ENCODE data around the gene N4BP2L2.
"Not testable (repeated sequence)": the region's sequence is repeated elsewhere in the genome, so short reads cannot be mapped to it uniquely, and the experiment has no call there.

The N4BP2L2 gene

GRCh38 chr13:32538621-32539246, at the start of gene N4BP2L2:
Gene N4BP2L2, minus strand, starts transcription at chr13:32538795. Its CDS starts 1,768 bp downstream, at chr13:32537027.
- DNase-seq (ENCODE audit: low read depth) = peak; percentile 98

GRCh38 chr13:32587811-32588170, 49.2 kb upstream of the N4BP2L2 start:
- peak; percentile 67 for DNase-seq (ENCODE audit: low read depth)

DNA sequence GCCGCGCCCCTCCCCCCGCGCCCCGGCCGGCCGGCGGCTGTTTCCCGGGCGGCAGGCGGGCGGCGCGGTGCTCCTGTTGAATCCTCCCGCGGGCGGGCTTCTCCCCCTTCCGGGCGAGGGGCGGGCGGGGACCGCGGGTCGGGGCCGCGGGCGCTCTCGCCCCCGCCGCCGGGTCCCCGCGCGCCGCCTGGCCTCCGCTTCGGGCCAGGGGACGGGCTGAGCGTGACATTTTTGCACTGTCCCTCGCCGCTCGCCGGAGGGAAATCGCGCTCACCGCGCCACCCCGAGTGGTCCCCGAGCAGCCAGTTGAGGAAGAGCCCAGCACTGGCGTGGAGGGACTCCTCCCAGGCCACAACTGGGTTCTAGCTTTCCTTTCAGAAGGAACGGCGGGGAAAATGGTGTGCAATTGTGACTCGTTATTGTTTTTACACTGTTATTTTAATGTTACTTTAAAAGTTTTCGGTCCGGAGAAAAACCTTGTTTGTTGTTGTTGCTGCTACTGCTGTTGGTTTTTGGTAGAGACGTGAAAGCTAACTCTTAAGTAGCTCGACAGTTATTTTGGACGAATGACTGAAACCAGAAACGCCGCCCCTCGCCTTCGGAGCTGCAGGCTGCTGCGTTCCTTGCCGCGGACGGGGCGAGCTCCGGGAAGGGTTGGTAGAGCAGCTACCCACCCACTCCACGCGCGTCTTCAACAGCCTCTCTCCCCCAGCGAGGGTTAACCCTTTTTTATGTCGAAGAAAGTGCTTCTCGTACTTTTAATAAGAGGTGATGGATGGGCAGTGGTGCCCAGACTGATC, 48.6 kb upstream of the N4BP2L2 start:
- DNase-seq (ENCODE audit: low read depth) = peak; percentile 66

- peak; percentile 89 for DNase-seq (ENCODE audit: low read depth)
These were observed 47.7 kb upstream of the N4BP2L2 start, which contains the start of gene PDS5B for GRCh38 chr13:32586080-32586900. Gene PDS5B, plus strand, starts transcription at chr13:32586452. Its CDS starts 62,321 bp downstream, at chr13:32648773.

- no peak for DNase-seq (ENCODE audit: low read depth)
These were observed 47.0 kb upstream of the N4BP2L2 start for GRCh38 chr13:32585550-32586079.

DNA sequence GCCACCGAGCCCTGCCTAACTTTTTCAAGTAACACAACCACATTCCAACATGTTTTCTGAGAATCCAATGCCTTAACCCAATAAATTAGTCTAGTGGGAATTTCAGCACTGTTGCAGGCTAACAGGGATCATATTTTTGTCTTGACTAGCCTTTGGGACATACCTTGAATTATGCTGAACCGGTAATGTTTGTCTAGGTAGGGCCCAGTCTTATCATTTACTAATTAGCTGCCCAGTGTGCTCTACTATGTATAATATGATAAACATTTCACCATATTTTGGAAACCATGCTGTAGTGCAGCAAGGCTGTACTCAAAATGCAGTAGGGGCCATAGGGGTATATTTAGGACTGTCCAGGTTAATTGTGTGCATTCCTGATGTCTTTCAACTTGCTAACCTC, 44.4 kb upstream of the N4BP2L2 start:
- DNase-seq (ENCODE audit: low read depth) = no peak

DNA sequence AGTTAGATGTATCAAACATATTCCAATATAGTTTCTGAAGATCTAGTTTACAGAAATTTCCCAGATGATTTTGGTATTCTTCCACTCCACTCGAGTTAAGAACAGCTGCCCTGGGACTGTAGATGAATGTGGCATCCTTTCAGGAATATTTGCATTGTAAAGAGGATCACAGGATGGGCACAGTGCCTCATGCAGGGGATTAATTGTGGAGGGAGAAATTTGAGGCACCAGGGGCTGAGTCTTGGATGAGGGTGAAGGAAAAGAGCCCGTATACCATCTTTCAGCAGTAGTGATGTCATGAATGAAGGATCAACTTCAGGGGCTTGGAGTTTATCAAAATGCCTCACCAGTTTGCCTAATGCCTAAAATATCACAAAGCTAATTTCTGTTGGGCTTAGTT, 43.7 kb upstream of the N4BP2L2 start:
- DNase-seq (ENCODE audit: low read depth) = no peak

DNA sequence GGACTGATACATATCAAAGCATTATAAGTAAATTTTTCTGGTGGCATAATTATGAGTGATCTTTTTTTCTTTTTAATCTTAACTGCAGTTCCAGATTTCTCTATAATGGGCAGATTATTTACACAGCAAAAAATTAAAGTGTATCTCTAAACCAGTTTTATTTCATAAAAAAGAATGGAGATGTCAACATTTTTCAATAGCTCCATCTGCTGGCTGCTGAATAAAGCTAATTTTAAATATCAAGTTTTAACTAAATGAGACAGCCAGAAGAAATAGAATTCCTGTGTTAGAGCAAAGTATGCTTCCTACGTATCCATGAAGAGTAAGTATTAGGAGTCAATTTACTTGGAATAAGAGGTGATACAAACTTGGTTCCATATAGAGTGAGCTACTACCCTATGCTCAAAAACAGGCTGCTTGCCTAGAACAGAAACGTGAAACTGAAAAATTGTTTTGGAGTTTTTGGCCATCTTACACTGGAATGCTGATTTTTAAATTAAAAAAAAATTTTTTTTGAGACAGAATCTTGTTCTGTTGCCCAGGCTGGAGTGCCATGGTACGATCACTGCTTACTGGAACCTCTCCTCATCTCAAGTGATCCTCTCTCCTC, 42.7 kb upstream of the N4BP2L2 start:
- DNase-seq (ENCODE audit: low read depth) = peak; percentile 43

- no peak for DNase-seq (ENCODE audit: low read depth)
These were observed 38.4 kb upstream of the N4BP2L2 start for GRCh38 chr13:32577032-32577431.

DNA sequence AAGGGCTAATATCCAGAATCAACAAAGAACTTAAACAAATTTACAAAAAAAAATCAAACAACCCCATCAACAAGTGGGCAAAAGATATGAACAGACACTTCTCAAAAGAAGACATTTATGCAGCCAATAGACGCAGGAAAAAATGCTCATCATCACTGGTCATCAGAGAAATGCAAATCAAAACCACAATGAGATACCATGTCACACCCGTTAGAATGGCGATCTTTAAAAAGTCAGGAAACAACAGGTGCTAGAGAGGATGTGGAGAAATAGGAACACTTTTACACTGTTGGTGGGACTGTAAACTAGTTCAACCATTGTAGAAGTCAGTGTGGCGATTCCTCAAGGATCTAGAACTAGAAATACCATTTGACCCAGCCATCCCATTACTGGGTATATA, 37.1 kb upstream of the N4BP2L2 start:
- not testable (repeated sequence) for DNase-seq (ENCODE audit: low read depth)

- DNase-seq (ENCODE audit: low read depth) = not testable (repeated sequence)
These were observed 22.2 kb upstream of the N4BP2L2 start for GRCh38 chr13:32560842-32561241.

- DNase-seq (ENCODE audit: low read depth) = no peak
These were observed 17.0 kb upstream of the N4BP2L2 start for GRCh38 chr13:32555613-32556012.

DNA sequence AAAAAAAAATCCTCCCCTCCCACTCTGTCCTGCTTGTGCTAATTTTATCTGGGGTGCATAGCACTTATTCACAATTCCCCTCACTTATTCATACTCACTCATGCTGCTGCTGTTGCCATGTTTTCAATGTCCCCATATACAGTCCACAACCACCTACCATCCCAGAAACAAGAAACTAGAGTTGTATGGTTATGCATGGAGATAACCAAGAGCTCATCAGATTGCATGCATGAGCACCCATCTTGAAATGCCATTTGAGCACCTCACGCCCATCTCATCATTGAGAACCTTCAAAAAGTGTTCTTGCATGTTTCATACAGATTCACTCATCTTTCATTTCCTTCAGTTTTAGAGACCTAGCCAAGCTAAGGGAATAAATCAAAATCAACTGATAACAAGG, 15.1 kb upstream of the N4BP2L2 start:
- no peak for DNase-seq (ENCODE audit: low read depth)

- DNase-seq (ENCODE audit: low read depth) = no peak
These were observed 11.2 kb upstream of the N4BP2L2 start for GRCh38 chr13:32549788-32550187.

DNA sequence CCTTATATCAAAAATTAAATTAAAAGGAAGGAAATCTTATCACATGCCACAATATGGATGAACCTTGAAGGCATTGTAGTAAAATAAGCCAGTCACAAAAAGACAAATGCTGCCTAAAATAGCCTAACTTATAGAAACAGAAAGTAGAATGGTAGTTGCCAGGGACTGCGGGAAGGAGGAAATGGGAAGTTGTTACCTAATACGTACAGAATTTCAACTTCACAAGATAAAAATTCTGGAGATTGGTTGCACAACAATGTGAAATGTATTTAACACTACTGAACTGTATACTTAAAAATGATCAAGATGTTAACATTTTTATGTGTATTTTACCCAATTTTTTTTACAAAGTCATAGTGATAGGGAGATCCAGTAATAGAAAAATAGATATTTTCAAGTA, 10.2 kb upstream of the N4BP2L2 start:
- peak; percentile 61 for DNase-seq (ENCODE audit: low read depth)

DNA sequence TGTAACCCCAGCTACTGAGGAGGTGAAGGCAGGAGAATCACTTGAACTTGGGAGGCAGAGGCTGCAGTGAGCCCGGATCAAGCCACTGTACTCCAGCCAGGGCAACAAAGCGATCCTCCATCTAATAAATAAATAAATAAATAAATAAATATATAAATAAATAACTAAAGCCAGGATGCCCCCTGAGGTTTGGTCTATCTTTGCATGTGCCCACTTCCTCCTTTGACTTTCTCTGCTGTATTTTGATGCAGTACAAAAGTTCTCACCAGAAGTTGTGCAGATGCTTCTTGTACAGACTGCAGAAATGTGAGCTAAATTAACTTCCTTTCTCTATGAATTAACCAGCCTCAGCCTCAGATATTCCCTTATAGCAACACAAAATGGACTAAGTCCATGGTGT, 6.5 kb upstream of the N4BP2L2 start:
- no peak for DNase-seq (ENCODE audit: low read depth)

GRCh38 chr13:32542221-32542620, 3.6 kb upstream of the N4BP2L2 start:
- DNase-seq (ENCODE audit: low read depth) = no peak

DNA sequence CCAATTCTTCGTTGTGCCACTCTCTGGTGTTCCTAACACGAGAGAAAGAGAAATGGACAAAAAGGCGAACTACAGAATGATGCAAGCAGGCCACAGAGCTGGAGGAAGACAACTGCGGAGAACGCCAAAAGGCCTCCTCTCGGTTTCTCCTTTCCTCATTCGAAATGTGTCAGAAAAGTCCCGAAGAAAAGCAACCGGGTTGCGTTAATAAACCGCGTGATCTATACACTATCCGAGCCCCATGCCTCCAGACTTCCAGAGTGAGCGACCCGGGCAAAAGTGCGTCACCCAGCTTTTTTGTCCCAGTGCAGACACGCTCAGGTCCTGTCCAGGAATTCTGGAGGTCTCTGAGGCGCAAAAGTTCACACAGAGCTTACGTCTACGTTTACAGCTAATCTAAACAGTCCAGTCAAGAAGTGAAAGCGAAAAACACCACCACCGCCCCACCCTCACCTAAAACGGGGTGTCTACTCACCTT, 413 bp downstream of the N4BP2L2 start:
- peak; percentile 48 for DNase-seq (ENCODE audit: low read depth)

- DNase-seq (ENCODE audit: low read depth) = peak; percentile 13
These were observed 934 bp downstream of the N4BP2L2 start for GRCh38 chr13:32537580-32538142.

DNA sequence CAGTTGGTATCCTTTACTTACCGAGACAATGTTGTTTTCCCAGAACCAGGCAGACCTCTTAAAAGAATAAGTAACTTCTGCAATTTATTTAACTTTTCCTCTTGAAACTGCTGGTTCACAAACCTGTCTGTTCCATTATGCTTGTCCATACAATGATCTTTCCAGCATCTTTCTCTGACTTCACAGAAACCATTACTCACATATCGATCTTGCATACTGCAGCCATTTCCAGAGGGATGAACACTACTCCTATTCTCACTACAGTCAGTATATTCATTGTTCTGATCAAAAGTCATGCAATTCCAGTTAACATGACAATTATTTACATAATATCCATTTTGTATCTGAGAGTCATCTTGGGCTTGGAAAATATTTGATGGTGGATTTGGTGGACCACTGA, 2.8 kb downstream of the N4BP2L2 start:
- no peak for DNase-seq (ENCODE audit: low read depth)

- no peak for DNase-seq (ENCODE audit: low read depth)
These were observed 3.5 kb downstream of the N4BP2L2 start for GRCh38 chr13:32535115-32535514.

All from amniotic epithelial cell (primary cell).